KOPT-K1 (cell line): ENCODE results near the gene RASIP1.
A peak's percentile ranks its signal among the peaks of the same experiment; 100 is the strongest.
"Not testable (repeated sequence)": the region's sequence is repeated elsewhere in the genome, so short reads cannot be mapped to it uniquely, and the experiment has no call there.

Source experiments
- H3K27ac ChIP-seq: fragments of 200-600 bp; sonication (generic); 2 replicates; pipeline ENCODE4 v1.5.1; 2016; ENCODE audit warnings: antibody characterized with exemption, mild to moderate bottlenecking, low read depth, low read length; ENCODE audit not compliant: poor library complexity, severe bottlenecking
- H3K36me3 ChIP-seq: fragments of 200-600 bp; sonication (generic); 2 replicates; pipeline ENCODE4 v1.5.1; 2017; ENCODE audit warnings: antibody characterized with exemption, mild to moderate bottlenecking, low read length, moderate library complexity; ENCODE audit not compliant: insufficient read depth
- H3K9me3 ChIP-seq: fragments of 200-600 bp; sonication (generic); 2 replicates; pipeline ENCODE4 v1.5.1; 2017; ENCODE audit warnings: antibody characterized with exemption, low read length, mild to moderate bottlenecking; ENCODE audit not compliant: insufficient read depth, poor library complexity, severe bottlenecking

The RASIP1 gene

DNA sequence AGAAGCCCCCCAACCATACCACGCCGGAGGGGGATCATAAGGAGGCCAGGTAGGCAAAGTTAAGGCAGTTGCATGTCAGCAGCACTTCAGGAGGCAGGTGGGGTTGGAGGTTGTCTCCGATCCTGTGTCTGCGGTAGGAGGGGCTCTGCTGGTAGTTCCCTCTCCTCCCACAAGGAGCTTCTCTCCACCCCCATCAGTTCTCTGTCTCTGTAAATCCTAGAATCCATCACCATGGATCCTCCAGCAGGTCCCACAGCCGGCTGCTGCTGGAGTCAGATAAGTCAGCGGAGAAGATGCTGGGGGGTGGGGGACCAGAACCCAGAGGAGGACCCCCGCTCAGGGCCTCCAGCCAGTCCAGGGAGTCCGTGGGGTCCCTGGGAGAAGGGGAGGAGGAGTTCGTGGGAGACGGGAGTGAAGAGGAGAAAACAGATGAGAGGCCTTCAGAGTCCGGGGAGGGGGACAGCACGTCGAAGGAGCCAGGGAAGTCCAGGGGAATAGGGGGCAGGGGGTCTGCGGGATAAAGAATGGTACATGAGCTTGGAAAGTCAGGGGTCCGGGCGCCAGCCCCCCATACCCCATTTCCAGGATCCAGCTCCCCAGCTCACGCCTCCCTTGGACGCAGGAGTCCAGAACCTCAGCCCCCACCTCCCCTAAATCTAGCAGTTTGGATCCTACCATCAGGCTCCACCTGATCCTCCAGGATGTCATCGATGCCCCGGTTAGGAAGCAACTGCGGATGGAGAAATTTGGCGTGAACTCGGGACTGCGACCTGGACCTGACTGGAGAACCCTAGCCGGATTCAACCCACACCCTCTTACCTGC lies 27.2 kb downstream of the RASIP1 start:
- Histone ChIP-seq H3K36me3 (no peaks in the 10 kb centered on the region), H3K9me3 (peaks cover 4% of the 10 kb centered on the region), H3K27ac (peak overlapping the region; percentile 57)

DNA sequence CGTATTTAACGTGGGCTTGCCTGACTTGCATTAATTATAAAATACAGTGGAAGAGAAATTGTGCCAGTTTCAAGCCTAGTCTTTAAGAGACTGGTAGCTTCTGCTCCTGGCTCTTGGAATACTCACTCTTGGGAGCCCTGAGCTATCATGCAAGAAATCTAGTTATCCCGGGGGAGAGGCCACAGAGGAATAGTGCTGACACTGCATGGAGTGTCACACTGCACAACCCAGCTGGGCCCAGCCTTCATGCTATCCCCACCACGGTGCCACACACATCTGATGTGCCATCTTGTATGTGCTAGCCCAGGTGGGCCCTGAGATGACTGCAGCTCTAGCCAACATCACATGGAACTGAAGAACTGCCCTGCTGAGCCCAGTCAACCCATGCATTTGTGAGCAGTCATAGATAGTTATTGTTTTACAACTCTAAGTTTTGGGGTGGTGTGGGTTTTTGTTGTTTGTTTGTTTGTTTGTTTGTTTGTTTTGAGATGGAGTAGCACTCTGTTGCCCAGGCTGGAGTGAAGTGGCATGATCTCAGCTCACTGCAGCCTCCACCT lies 29.2 kb downstream of the RASIP1 start:
- peaks cover 4% of the 10 kb centered on the region for H3K9me3 ChIP-seq
- no peaks in the 10 kb centered on the region for H3K36me3 ChIP-seq
- H3K27ac ChIP-seq, result no peak overlapping the region

DNA sequence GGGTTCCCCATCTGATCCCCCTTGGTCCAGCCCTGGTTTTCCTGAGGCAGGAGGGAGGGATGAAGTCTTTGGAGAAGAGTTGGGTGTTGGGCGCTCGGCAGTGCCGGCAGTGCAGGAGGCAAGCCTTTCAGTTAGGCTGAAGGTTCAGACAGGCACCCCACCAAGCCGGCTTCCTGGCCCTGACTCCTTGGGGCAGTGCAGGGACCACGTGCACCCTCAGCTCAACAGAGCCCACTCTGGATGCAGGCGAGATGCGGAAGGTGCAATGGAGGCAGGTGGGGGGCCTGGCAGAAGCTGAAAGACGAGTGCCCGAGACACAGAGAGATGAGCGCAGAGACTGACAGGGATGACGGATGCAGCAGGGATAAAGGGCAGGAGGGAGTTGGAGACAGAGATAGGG lies 31.9 kb downstream of the RASIP1 start:
- Histone ChIP-seq H3K27ac (no peak overlapping the region), H3K36me3 (no peaks in the 10 kb centered on the region), H3K9me3 (peaks cover 4% of the 10 kb centered on the region)

DNA sequence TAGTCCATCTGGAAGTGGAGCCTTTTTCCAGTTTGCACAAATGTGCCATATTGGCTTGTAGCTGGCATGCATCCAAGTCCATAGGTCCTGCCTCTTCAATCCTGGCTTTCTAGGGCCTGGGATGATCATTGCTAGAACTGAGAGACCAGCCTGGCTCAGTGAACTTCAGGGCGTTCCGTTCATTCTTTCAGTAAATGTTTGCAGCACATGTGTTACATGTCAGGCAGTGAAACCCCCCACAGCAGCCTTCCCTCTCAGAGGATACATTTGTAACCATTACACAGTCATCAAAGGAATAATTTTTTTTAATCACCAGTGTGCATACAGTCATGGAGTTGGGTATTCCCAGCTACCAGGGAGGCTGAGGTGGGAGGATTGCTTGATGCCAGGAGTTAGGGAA lies 35.0 kb downstream of the RASIP1 start:
- Histone ChIP-seq H3K27ac (no peak overlapping the region), H3K9me3 (no peaks in the 10 kb centered on the region), H3K36me3 (no peaks in the 10 kb centered on the region)

DNA sequence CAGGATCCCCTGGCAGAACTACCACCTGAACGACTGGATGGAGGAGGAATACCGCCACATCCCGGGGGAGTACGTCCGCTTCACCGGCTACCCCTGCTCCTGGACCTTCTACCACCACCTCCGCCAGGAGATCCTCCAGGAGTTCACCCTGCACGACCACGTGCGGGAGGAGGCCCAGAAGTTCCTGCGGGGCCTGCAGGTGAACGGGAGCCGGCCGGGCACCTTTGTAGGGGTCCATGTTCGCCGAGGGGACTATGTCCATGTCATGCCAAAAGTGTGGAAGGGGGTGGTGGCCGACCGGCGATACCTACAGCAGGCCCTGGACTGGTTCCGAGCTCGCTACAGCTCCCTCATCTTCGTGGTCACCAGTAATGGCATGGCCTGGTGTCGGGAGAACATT lies 37.1 kb downstream of the RASIP1 start:
- Histone ChIP-seq H3K36me3 (no peaks in the 10 kb centered on the region), H3K27ac (no peak overlapping the region), H3K9me3 (no peaks in the 10 kb centered on the region)

DNA sequence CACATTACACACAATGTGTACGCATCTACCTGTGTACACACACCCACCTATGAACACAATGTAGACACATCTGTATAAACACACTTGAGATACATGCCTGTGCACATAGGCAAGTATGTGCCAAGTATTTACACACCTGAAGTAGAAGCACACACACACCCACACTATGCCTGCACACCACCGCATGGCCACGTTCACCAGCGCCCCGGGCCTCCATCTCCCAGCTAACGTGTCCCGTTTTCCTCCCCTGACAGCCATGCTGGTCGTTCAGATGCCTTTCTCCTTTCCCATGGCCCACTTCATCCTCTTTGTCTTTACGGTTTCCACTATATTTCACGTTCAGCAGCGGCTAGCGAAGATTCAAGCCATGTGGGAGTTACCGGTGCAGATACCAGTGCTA lies 37.7 kb downstream of the RASIP1 start:
- H3K9me3 ChIP-seq, result no peaks in the 10 kb centered on the region
- H3K27ac ChIP-seq, result no peak overlapping the region
- no peaks in the 10 kb centered on the region for H3K36me3 ChIP-seq

DNA sequence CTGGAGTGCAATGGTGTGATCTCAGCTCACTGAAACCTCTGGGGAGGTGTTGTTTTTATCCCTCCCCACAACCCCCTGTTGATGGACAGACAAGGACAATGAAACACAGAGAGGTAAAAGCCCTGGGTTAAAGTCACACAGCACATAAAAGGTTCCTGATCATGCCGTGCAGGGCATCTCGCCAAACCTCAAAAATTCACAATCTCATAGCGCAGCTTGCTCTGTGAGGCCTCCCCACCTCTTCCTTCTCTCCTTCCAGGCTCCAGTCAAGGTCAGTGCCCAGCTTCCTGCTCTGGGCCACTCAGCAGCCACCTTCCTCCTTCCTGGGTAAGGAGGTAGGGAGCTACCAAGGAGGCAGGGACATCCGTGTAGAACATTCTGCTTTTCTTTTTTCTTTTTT lies 42.4 kb downstream of the RASIP1 start:
- H3K27ac ChIP-seq, result no peak overlapping the region
- H3K9me3 ChIP-seq, result no peaks in the 10 kb centered on the region
- no peaks in the 10 kb centered on the region for H3K36me3 ChIP-seq

DNA sequence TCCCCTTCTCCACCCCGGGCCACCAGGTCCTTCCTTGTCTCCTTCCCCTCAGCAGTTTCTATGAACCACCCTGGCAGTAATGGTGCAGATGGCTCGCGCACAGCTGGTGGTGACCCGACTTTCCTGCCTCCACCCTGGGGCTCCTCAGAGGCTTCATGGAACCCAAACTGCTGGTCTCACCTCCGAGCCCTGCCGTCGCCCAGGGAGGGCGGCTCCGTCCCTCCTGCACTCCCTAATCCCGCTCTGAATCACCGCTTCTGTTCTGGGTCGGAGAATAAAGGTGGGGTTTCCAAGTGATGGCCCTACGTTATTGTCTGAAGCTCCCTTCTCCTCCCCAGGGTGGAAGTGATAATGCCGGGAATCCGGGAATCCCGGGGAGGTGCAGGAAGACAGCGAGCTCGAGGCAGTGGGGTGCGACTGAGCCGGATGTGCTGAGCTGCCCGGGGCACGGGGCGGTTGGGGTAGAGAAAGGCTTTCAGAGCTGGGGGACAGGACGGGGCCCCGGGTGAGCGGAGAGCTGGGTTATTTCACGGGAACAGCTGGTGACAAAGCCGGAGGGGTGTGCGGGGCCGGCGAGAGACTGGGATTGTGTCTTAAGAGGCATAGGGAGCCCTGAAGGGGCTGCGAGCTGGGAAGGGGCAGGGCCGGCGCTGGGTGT lies 43.9 kb downstream of the RASIP1 start:
- Histone ChIP-seq H3K27ac (no peak overlapping the region), H3K9me3 (no peaks in the 10 kb centered on the region), H3K36me3 (no peaks in the 10 kb centered on the region)

DNA sequence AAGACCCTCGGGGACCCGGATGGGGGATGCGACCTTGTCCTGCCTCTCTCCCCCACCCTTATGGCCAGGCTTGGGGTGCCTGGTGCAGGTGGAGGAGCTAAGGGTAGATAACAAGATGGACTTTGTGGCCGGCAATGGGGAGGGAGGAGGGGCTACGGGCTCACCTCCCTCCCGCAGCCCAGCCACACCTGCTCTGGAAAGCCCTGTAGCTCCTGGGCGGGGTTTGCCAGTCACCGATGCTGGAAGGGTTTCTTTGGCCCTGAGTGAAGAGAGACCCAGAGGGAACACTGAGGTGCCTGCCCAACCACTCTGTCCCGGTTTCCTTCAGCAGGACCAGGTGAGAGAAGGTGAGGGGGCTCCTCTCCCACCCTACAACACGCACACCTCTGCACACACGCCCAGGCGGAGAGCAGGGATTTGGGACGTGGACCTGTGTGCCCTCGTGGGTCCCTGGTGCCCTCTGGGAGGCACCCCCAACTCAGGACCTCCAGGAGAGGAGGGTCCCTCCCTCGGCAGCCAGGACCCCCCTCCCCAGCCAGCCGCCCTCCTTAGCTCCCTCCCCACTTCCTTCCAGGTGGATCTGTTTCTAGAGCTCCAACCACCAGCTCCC lies 44.6 kb downstream of the RASIP1 start, which contains the start of gene FUT2:
FUT2 (plus strand) TSS at position 229 of the 610 bp plus-strand sequence. CDS start 6,986 bp downstream, outside the sequence.
- H3K9me3 ChIP-seq, result no peaks in the 10 kb centered on the region
- no peaks in the 10 kb centered on the region for H3K36me3 ChIP-seq
- H3K27ac ChIP-seq, result no peak within 1 kb of the TSS

DNA sequence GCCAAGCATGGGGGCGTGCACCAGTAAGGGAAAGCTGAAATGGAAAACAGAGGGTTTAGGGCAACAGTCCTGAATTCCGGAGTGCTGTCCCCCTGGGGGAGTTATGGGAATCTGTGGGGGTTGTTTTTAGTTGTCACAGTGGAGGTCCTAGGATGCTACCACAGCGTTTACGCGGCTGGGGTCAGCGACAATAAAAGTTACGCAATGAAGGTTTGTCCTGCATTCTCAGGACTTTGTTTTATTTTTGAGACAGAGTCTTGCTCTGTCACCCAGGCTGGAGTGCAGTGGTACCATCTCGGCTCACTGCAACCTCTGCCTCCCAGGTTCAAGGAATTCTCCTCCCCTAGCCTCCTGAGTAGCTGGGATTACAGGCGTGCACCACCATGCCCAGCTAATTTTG lies 46.8 kb downstream of the RASIP1 start:
- H3K9me3 ChIP-seq, H3K27ac ChIP-seq: not testable (repeated sequence)

DNA sequence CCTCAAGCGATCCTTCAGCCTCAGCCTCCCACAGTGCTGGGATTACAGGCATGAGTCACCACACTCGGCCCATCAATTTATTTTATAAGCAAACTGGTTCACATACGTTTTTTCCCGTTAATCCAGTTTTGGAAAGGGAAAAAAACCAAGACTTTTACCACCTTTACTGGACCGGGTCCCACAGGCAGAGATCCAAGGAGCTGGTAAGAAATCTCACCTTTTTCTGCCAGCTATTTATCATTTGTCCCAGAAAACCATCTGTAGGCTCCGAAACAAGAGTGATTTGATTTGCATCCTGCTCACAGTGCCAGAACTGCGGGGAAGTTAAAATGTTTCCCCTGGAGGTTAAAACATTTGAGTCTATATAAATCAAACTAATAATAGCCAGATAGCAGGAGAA lies 51.0 kb downstream of the RASIP1 start:
- no peaks in the 10 kb centered on the region for H3K36me3 ChIP-seq
- H3K27ac ChIP-seq, result no peak overlapping the region
- no peaks in the 10 kb centered on the region for H3K9me3 ChIP-seq

More for the DNA sequence above, 46.8 kb downstream of the RASIP1 start:
- H3K36me3 ChIP-seq, result not testable (repeated sequence)

DNA sequence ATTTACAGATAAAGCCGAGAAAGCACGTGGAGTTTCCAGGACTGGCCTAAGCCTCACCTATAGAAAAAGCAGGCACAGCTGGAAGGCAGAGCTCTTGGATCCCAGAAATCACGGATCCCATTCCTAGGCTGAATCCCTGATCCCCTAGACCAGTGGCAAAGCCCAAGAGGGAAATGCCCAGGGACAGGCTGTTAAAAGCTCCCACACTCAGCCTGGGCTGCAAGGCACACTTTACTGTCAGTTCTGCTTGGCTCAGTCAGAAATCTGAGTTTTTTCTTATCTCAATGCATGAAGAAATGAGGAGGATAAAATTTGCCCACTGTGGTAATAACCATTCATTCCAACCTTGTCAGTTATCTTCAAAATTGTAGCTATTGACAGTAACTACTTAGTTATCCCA lies 52.6 kb downstream of the RASIP1 start:
- Histone ChIP-seq H3K36me3 (no peaks in the 10 kb centered on the region), H3K27ac (no peak overlapping the region), H3K9me3 (no peaks in the 10 kb centered on the region)

DNA sequence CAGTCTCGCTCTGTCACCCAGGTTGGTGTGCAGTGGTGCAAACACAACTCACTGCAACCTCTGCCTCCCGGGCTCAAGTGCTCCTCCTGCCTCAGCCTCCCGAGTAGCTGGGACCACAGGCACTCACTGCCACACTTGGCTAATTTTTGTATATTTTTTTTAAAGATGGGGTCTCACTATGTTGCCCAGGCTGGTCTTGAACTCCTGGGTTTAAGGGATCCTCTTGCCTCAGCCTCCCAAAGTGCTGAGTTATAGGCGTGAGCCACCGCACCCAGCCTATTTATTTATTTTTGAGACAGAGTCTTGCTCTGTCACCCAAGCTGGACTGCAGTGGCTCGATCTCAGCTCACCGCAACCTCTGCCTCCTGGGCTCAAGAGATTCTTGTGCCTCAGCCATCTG lies 53.8 kb downstream of the RASIP1 start:
- H3K27ac ChIP-seq, H3K9me3 ChIP-seq, H3K36me3 ChIP-seq: not testable (repeated sequence)

DNA sequence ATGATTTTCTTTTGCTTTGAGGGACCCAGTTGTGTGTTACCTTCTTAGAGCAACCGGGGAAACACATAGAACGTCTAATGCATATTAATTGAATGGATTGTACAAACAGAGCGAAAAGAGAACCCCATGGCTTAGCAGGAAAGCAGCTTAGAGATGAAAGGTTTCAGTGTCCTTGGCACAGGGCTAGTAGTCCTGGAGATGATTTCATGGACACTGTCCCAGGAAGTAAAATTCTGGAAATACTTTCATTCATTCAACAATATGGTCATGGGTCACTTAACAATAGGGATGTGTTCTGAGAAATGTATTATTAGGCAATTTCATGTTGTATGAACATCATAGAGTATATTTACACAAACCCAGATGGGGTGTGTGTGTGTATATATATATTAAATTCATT lies 54.3 kb downstream of the RASIP1 start:
- Histone ChIP-seq H3K36me3 (no peaks in the 10 kb centered on the region), H3K27ac (no peak overlapping the region), H3K9me3 (no peaks in the 10 kb centered on the region)

DNA sequence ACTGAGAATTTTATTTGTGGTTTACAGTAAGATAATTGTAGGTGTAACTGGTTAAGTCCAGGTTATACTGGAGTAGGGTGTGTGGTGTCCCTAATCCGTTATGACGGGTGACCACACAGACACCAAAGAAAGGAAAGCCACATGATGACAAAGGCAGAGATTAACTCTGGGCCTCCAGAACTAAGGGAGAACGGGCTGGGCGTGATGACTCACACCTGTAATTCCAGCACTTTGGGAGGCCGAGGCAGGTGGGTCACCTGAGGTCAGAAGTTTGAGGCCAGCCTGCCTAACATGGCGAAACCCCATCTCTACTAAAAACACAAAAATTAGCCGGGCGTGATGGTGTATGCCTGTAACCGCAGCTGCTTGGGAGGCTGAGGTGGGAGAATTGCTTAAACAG lies 54.8 kb downstream of the RASIP1 start:
- H3K36me3 ChIP-seq, result no peaks in the 10 kb centered on the region
- no peak overlapping the region for H3K27ac ChIP-seq
- no peaks in the 10 kb centered on the region for H3K9me3 ChIP-seq
